Measurements from ENCODE around the gene KAZN.

The KAZN gene

DNA sequence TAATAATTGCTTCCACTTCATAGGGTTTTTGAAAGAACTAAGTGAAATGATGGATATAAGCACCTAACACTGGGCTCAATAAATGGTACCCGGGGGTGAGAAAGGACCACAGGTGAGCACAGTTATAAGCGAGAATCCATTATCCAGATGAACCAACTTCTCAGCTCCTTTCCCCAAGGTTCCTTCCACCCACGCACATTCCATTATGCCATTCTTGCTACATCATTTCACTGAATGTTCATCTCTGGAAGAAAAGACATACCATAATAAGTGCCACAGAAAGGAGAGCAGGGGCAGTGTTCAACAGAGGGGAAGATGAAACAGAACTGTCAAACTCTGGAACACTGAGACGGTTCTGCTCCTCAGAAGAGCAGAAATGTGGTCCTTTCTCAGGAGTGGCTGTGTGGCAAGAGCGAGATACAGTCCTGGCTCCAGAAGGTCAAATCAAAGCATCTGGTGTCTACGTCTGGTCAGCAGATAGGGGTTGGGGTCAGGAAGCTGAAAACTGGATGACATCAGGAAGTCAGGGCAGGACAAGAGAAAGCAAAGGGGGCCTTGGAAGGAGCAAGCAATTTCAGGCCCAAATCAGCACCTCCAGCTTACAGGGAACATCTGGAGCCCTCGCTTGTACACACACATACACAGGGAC lies 299.6 kb downstream of the KAZN start:
- no peak overlapping the region for H2BK12ac ChIP-seq (ENCODE audit: low read length in 2 of 2)
- H3K79me1 ChIP-seq (replicated peaks; ENCODE audit: low read length, poor library complexity, severe bottlenecking), result no peaks in the 10 kb centered on the region
- H3K36me3 ChIP-seq (ENCODE audit: control insufficient read depth in 1 of 2, insufficient read depth in 2 of 2, low read depth in 1 of 2, low read length in 2 of 2), result no peaks in the 10 kb centered on the region
- no peak overlapping the region for H3K4me3 ChIP-seq (ENCODE audit: insufficient read depth in 1 of 2, low read depth in 1 of 2, low read length in 2 of 2)
- no peak overlapping the region for H3K27ac ChIP-seq (ENCODE audit: low read length, poor library complexity, severe bottlenecking)
- H3K14ac ChIP-seq (ENCODE audit: low read length in 2 of 2), result no peak overlapping the region
- H2BK15ac ChIP-seq (ENCODE audit: low read depth, poor library complexity, severe bottlenecking), result no peak overlapping the region
- H4K8ac ChIP-seq (ENCODE audit: low read length), result no peak overlapping the region
- H3K27me3 ChIP-seq (ENCODE audit: control insufficient read depth in 1 of 2, insufficient read depth in 1 of 2, low read length in 2 of 2), result peaks cover 3 to 21% of the 10 kb centered on the region in 2 experiments
- no peak overlapping the region for H4K91ac ChIP-seq (ENCODE audit: low read length)
- no peak overlapping the region for H3K4ac ChIP-seq (ENCODE audit: low read depth in 1 of 2, low read length in 2 of 2)
- no peak overlapping the region for H3K18ac ChIP-seq (ENCODE audit: low read depth in 1 of 2, low read length in 2 of 2)
- H2BK5ac ChIP-seq (ENCODE audit: low read depth, low read length, poor library complexity, severe bottlenecking), result no peak overlapping the region
- no peak overlapping the region for H2BK120ac ChIP-seq (ENCODE audit: low read depth, low read length)
- no peak overlapping the region for H2AFZ ChIP-seq (ENCODE audit: low read depth, low read length)
- H3K9me3 ChIP-seq (ENCODE audit: control insufficient read depth, low read length), result no peaks in the 10 kb centered on the region
- 84% methylated on average over 5 of the region's 7 CpGs for WGBS
- no peak for DNase-seq
- no peak overlapping the region for H3K23ac ChIP-seq (ENCODE audit: low read length in 2 of 2)
- H3K9ac ChIP-seq (ENCODE audit: low read length), result no peak overlapping the region
- no peaks in the 10 kb centered on the region for H3K4me1 ChIP-seq (ENCODE audit: control insufficient read depth, insufficient read depth, low read depth, low read length)
- no peak overlapping the region for H2AK5ac ChIP-seq (ENCODE audit: low read length, severe bottlenecking)
- no peak overlapping the region for H3K4me2 ChIP-seq (ENCODE audit: low read length, poor library complexity, severe bottlenecking)

DNA sequence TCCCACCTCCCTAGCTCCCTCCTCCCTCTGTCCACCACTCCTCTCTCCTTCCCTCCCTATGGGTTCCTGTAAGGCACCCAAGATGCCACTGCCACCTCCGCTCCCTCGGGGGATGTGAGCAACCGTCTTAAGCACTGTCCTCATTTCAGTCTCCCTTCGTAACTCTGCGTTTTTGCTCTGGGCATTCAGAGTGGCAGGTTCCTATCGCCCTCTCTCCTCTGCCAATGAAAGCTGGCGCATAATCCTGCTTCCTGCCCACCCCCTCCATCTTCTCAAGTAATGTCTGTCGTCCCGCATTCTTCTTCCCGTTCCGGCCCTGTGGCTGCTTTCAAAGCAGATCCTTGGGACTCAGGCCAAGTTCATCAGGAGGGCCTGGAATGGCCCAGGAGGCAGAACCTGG lies 301.2 kb downstream of the KAZN start:
- Histone ChIP-seq H3K4ac (ENCODE audit: low read depth in 1 of 2, low read length in 2 of 2) (no peak overlapping the region), H2AFZ (ENCODE audit: low read depth, low read length) (no peak overlapping the region), H3K27me3 (ENCODE audit: control insufficient read depth in 1 of 2, insufficient read depth in 1 of 2, low read length in 2 of 2) (peaks cover 3 to 21% of the 10 kb centered on the region in 2 experiments), H2BK15ac (ENCODE audit: low read depth, poor library complexity, severe bottlenecking) (no peak overlapping the region), H2BK12ac (ENCODE audit: low read length in 2 of 2) (no peak overlapping the region), H3K14ac (ENCODE audit: low read length in 2 of 2) (no peak overlapping the region), H4K8ac (ENCODE audit: low read length) (peak overlapping the region; percentile 19), H3K9me3 (ENCODE audit: control insufficient read depth, low read length) (no peaks in the 10 kb centered on the region), H3K36me3 (ENCODE audit: control insufficient read depth in 1 of 2, insufficient read depth in 2 of 2, low read depth in 1 of 2, low read length in 2 of 2) (no peaks in the 10 kb centered on the region), H4K91ac (ENCODE audit: low read length) (no peak overlapping the region), H2AK5ac (ENCODE audit: low read length, severe bottlenecking) (no peak overlapping the region), H2BK5ac (ENCODE audit: low read depth, low read length, poor library complexity, severe bottlenecking) (no peak overlapping the region), H2BK120ac (ENCODE audit: low read depth, low read length) (no peak overlapping the region), H3K4me2 (ENCODE audit: low read length, poor library complexity, severe bottlenecking) (no peak overlapping the region), H3K23ac (ENCODE audit: low read length in 2 of 2) (no peak overlapping the region), H3K4me3 (ENCODE audit: insufficient read depth in 1 of 2, low read depth in 1 of 2, low read length in 2 of 2) (no peak overlapping the region), H3K27ac (ENCODE audit: low read length, poor library complexity, severe bottlenecking) (no peak overlapping the region), H3K18ac (ENCODE audit: low read depth in 1 of 2, low read length in 2 of 2) (no peak overlapping the region), H3K9ac (ENCODE audit: low read length) (no peak overlapping the region), H3K4me1 (ENCODE audit: control insufficient read depth, insufficient read depth, low read depth, low read length) (no peaks in the 10 kb centered on the region), H3K79me1 (replicated peaks; ENCODE audit: low read length, poor library complexity, severe bottlenecking) (no peaks in the 10 kb centered on the region)
- no peak for DNase-seq
- WGBS, result 90% methylated on average over 11 of the region's 11 CpGs

DNA sequence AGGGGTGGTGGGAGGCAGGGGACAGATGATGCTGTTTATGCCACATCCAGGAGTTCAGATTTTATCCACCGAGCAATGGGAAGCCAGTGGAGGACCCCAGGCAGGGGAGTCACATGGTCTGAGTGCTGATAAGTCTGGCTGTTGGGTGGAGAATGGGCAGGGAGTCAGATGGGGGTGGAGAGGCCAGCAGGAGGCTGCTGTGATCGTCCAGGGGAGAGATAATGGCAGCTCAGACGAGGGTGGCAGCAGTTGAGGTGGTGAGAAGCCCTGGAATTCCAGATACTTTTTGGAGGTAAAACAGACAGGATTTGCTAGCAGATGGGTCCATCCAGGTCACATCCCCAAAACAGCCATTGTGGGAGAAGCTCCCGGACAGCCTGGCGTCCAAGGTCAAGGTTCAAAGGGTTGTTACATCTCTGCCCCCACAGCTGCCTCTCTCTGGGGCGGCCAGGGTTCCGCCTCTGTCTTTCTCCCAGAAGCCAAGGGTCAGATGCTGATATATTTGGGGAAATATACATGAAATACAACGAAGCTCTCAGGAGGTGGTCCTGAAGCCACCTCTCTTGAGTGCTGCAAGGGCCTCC lies 303.0 kb downstream of the KAZN start:
- no peak overlapping the region for H3K4ac ChIP-seq (ENCODE audit: low read depth in 1 of 2, low read length in 2 of 2)
- H3K27ac ChIP-seq (ENCODE audit: low read length, poor library complexity, severe bottlenecking), result no peak overlapping the region
- peak overlapping the region in 1 of 2 experiments; percentile 46 for H2BK12ac ChIP-seq (ENCODE audit: low read length in 2 of 2)
- peak overlapping the region; percentile 53 for H4K8ac ChIP-seq (ENCODE audit: low read length)
- no peaks in the 10 kb centered on the region for H3K79me1 ChIP-seq (replicated peaks; ENCODE audit: low read length, poor library complexity, severe bottlenecking)
- H3K9me3 ChIP-seq (ENCODE audit: control insufficient read depth, low read length), result no peaks in the 10 kb centered on the region
- no peak overlapping the region for H3K4me3 ChIP-seq (ENCODE audit: insufficient read depth in 1 of 2, low read depth in 1 of 2, low read length in 2 of 2)
- H3K27me3 ChIP-seq (ENCODE audit: control insufficient read depth in 1 of 2, insufficient read depth in 1 of 2, low read length in 2 of 2), result peaks cover 3 to 18% of the 10 kb centered on the region in 2 experiments
- no peak overlapping the region for H2BK120ac ChIP-seq (ENCODE audit: low read depth, low read length)
- no peak overlapping the region for H2BK15ac ChIP-seq (ENCODE audit: low read depth, poor library complexity, severe bottlenecking)
- H2AK5ac ChIP-seq (ENCODE audit: low read length, severe bottlenecking), result no peak overlapping the region
- no peak overlapping the region for H3K9ac ChIP-seq (ENCODE audit: low read length)
- H3K18ac ChIP-seq (ENCODE audit: low read depth in 1 of 2, low read length in 2 of 2), result no peak overlapping the region
- no peak overlapping the region for H3K4me2 ChIP-seq (ENCODE audit: low read length, poor library complexity, severe bottlenecking)
- no peak overlapping the region for H2AFZ ChIP-seq (ENCODE audit: low read depth, low read length)
- H2BK5ac ChIP-seq (ENCODE audit: low read depth, low read length, poor library complexity, severe bottlenecking), result no peak overlapping the region
- DNase-seq, result no peak
- no peak overlapping the region for H3K14ac ChIP-seq (ENCODE audit: low read length in 2 of 2)
- H3K36me3 ChIP-seq (ENCODE audit: control insufficient read depth in 1 of 2, insufficient read depth in 2 of 2, low read depth in 1 of 2, low read length in 2 of 2), result no peaks in the 10 kb centered on the region
- H3K4me1 ChIP-seq (ENCODE audit: control insufficient read depth, insufficient read depth, low read depth, low read length), result no peaks in the 10 kb centered on the region
- no peak overlapping the region for H3K23ac ChIP-seq (ENCODE audit: low read length in 2 of 2)
- no peak overlapping the region for H4K91ac ChIP-seq (ENCODE audit: low read length)
- 57% methylated on average over 8 of the region's 8 CpGs for WGBS

DNA sequence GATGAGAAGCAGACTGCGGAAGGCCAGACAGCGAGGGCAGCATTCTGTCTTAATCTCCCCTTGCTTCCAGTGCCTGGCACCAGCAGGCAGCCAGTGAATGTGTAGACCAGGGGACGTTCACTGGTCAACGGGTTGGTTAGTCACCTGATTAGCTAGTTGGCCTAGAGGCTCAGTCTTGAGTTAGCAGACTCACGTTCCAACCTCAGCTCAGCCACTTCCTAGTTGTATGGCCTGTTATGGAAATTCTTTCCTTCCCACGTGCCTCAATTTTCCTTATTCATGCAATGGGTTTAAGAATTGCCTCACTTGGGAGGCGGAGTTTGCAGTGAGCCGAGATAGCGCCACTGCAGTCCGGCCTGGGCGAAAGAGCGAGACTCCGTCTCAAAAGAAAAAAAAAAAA lies 305.4 kb downstream of the KAZN start:
- 92% methylated on average over 12 of the region's 13 CpGs for WGBS
- DNase-seq, result no peak
- Histone ChIP-seq H3K9me3 (ENCODE audit: control insufficient read depth, low read length) (no peaks in the 10 kb centered on the region), H3K4me3 (ENCODE audit: insufficient read depth in 1 of 2, low read depth in 1 of 2, low read length in 2 of 2) (no peak overlapping the region), H3K18ac (ENCODE audit: low read depth in 1 of 2, low read length in 2 of 2) (no peak overlapping the region), H3K27ac (ENCODE audit: low read length, poor library complexity, severe bottlenecking) (no peak overlapping the region), H2BK5ac (ENCODE audit: low read depth, low read length, poor library complexity, severe bottlenecking) (no peak overlapping the region), H2BK120ac (ENCODE audit: low read depth, low read length) (no peak overlapping the region), H2AFZ (ENCODE audit: low read depth, low read length) (no peak overlapping the region), H3K4ac (ENCODE audit: low read depth in 1 of 2, low read length in 2 of 2) (no peak overlapping the region), H2AK5ac (ENCODE audit: low read length, severe bottlenecking) (no peak overlapping the region), H3K36me3 (ENCODE audit: control insufficient read depth in 1 of 2, insufficient read depth in 2 of 2, low read depth in 1 of 2, low read length in 2 of 2) (no peaks in the 10 kb centered on the region), H3K14ac (ENCODE audit: low read length in 2 of 2) (no peak overlapping the region), H4K91ac (ENCODE audit: low read length) (no peak overlapping the region), H3K4me1 (ENCODE audit: control insufficient read depth, insufficient read depth, low read depth, low read length) (no peaks in the 10 kb centered on the region), H2BK15ac (ENCODE audit: low read depth, poor library complexity, severe bottlenecking) (no peak overlapping the region), H3K9ac (ENCODE audit: low read length) (no peak overlapping the region), H3K79me1 (replicated peaks; ENCODE audit: low read length, poor library complexity, severe bottlenecking) (no peaks in the 10 kb centered on the region), H3K4me2 (ENCODE audit: low read length, poor library complexity, severe bottlenecking) (no peak overlapping the region), H3K23ac (ENCODE audit: low read length in 2 of 2) (no peak overlapping the region), H3K27me3 (ENCODE audit: control insufficient read depth in 1 of 2, insufficient read depth in 1 of 2, low read length in 2 of 2) (peaks cover 3 to 11% of the 10 kb centered on the region in 2 experiments), H4K8ac (ENCODE audit: low read length) (no peak overlapping the region), H2BK12ac (ENCODE audit: low read length in 2 of 2) (no peak overlapping the region)
